Measurements from ENCODE around the gene EPGN. TPM values are rescaled to one million over a fixed set of nuclear protein-coding genes. Genes with fewer than 3 reads are reported as not detected.

EPGN gene
- total and polyA plus RNA-seq, 2 donors (not counting 3 experiments of a cell fraction or from before 2014, with no cell fraction given), result 1.2 TPM; not detected in 1

DNA sequence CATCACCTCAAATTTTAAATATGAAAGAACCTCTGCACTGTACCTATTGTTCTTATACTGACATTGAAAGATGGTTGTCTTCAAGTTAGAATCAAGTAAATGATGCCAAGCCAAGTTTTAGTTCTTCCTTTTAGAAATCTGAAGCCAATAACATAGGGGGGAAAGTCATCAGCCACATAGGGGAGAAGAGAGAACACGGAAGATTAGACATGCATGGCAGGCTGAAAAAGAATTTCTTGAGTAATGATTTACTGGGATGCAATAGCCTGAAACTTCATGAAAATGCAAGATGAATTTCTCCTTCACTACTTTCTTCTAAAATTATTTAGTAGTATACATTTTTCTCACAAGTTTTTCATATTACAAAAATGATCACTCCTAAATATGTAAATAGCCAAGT, 13.6 kb upstream of the EPGN start:
- Histone ChIP-seq H3K27me3 (ENCODE audit: control insufficient read depth in 2 of 2, insufficient read depth in 2 of 2, low read length in 2 of 2) (no peaks in the 10 kb centered on the region), H3K79me2 (ENCODE audit: control insufficient read depth, insufficient read depth, low read length) (no peaks in the 10 kb centered on the region), H3K9me1 (replicated peaks; ENCODE audit: control insufficient read depth, extremely low read depth, insufficient read depth, low read length) (no peaks in the 10 kb centered on the region), H3K27ac (ENCODE audit: insufficient read depth, low read depth, low read length) (no peak overlapping the region), H3K4me2 (ENCODE audit: insufficient read depth, low read length) (no peak overlapping the region), H2AFZ (ENCODE audit: low read depth, low read length) (no peak overlapping the region), H3K9ac (replicated peaks; ENCODE audit: extremely low read depth, insufficient read depth, low read length) (no peak overlapping the region), H3K4me1 (ENCODE audit: control insufficient read depth, extremely low read depth, insufficient read depth, low read length) (no peaks in the 10 kb centered on the region), H4K20me1 (replicated peaks; ENCODE audit: control insufficient read depth, extremely low read depth, insufficient read depth, low read length) (no peaks in the 10 kb centered on the region), H3K4me3 (replicated peaks in 1 of 3; ENCODE audit: insufficient read depth in 1 of 3, low read depth in 1 of 3, low read length in 3 of 3) (no peak overlapping the region), H3K9me3 (replicated peaks; ENCODE audit: control insufficient read depth, insufficient read depth, low read length) (no peaks in the 10 kb centered on the region), H3K36me3 (ENCODE audit: control insufficient read depth in 2 of 2, extremely low read depth in 1 of 2, insufficient read depth in 2 of 2, low read length in 2 of 2) (no peaks in the 10 kb centered on the region)
- TF ChIP-seq GATA2 (IDR thresholded peaks at IDR 0.05; ENCODE audit: insufficient read depth, insufficient read length, low read depth, low read length) (no peak), JUN (IDR thresholded peaks at IDR 0.05; ENCODE audit: borderline replicate concordance, insufficient read depth, insufficient read length, low read depth) (no peak)
- BruUV-seq (replicated peaks), result no TSS peak
- CTCF ChIA-PET, result no interaction called here
- dilution Hi-C loops (cut with MboI; ENCODE audit: extremely low pct_ligation_motif_present, low sequenced_read_pairs) (no loop called here), intact Hi-C loops (cut with micrococcal nuclease) (no loop called here)
- DNase-seq (ENCODE audit: low read depth, low spot score) (no peak), FAIRE-seq (no peak)
- POLR2A ChIA-PET, result no interaction called here

- ChIA-PET POLR2A (no interaction called here), CTCF (no interaction called here)
- Histone ChIP-seq H3K36me3 (ENCODE audit: control insufficient read depth in 2 of 2, extremely low read depth in 1 of 2, insufficient read depth in 2 of 2, low read length in 2 of 2) (no peaks in the 10 kb centered on the region), H3K4me3 (replicated peaks in 1 of 3; ENCODE audit: insufficient read depth in 1 of 3, low read depth in 1 of 3, low read length in 3 of 3) (no peak overlapping the region), H3K9ac (replicated peaks; ENCODE audit: extremely low read depth, insufficient read depth, low read length) (no peak overlapping the region), H3K27ac (ENCODE audit: insufficient read depth, low read depth, low read length) (no peak overlapping the region), H4K20me1 (replicated peaks; ENCODE audit: control insufficient read depth, extremely low read depth, insufficient read depth, low read length) (no peaks in the 10 kb centered on the region), H3K4me1 (ENCODE audit: control insufficient read depth, extremely low read depth, insufficient read depth, low read length) (no peaks in the 10 kb centered on the region), H2AFZ (ENCODE audit: low read depth, low read length) (no peak overlapping the region), H3K4me2 (ENCODE audit: insufficient read depth, low read length) (no peak overlapping the region), H3K27me3 (ENCODE audit: control insufficient read depth in 2 of 2, insufficient read depth in 2 of 2, low read length in 2 of 2) (no peaks in the 10 kb centered on the region), H3K79me2 (ENCODE audit: control insufficient read depth, insufficient read depth, low read length) (no peaks in the 10 kb centered on the region), H3K9me3 (replicated peaks; ENCODE audit: control insufficient read depth, insufficient read depth, low read length) (no peaks in the 10 kb centered on the region), H3K9me1 (replicated peaks; ENCODE audit: control insufficient read depth, extremely low read depth, insufficient read depth, low read length) (no peaks in the 10 kb centered on the region)
- no TSS peak for BruUV-seq (replicated peaks)
- FAIRE-seq (no peak), DNase-seq (ENCODE audit: low read depth, low spot score) (no peak)
- TF ChIP-seq CTCF (IDR thresholded peaks at IDR 0.05; ENCODE audit: extremely low read depth in 1 of 2, insufficient read depth in 1 of 2, low read depth in 1 of 2, low read length in 2 of 2) (no peak), MYC (IDR thresholded peaks at IDR 0.05; ENCODE audit: low read depth, low read length) (no peak), JUN (IDR thresholded peaks at IDR 0.05; ENCODE audit: borderline replicate concordance, insufficient read depth, insufficient read length, low read depth) (no peak), POLR2A (IDR thresholded peaks at IDR 0.05; ENCODE audit: low read depth, low read length) (no peak), GATA2 (IDR thresholded peaks at IDR 0.05; ENCODE audit: insufficient read depth, insufficient read length, low read depth, low read length) (no peak), EZH2 (IDR thresholded peaks at IDR 0.05; ENCODE audit: borderline replicate concordance, low read depth, low read length, severe bottlenecking) (no peak), FOS (IDR thresholded peaks at IDR 0.05; ENCODE audit: borderline replicate concordance, insufficient read depth, low read length) (no peak), POLR2AphosphoS5 (IDR thresholded peaks at IDR 0.05; ENCODE audit: insufficient read depth, low read depth, low read length) (no peak)
- TF ChIP-seq, protein P1, sequence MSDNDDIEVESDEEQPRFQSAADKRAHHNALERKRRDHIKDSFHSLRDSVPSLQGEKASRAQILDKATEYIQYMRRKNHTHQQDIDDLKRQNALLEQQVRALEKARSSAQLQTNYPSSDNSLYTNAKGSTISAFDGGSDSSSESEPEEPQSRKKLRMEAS (IDR thresholded peaks at IDR 0.05; ENCODE audit: insufficient read depth, insufficient read length), result no peak
- intact Hi-C loops (cut with micrococcal nuclease) (no loop called here), dilution Hi-C loops (cut with MboI; ENCODE audit: extremely low pct_ligation_motif_present, low sequenced_read_pairs) (no loop called here)
These were observed 10.7 kb upstream of the EPGN start for GRCh38 chr4:74297539-74297938.
